Liver (tissue), 9 donors: ENCODE measurements around the gene IQCH. TPM values are rescaled to one million over a fixed set of nuclear protein-coding genes. Genes with fewer than 3 reads are reported as not detected.

Source experiments
- DNase-seq: peaks from one replicate; pipeline ENCODE4 v3.0.0-alpha.2; 2017; ENCODE audit warnings: low spot score
- H3K27ac ChIP-seq, 2 donors: one replicate each; pipeline ENCODE4 v1.7.0; 2013; ENCODE audit warnings: inconsistent platforms in 2 of 2, low read length in 2 of 2, control low read depth in 1 of 2, low read depth in 1 of 2, mild to moderate bottlenecking in 1 of 2
- H3K27me3 ChIP-seq, 4 donors: one replicate each; pipeline versions ENCODE4 v1.6.1 to v1.7.0; 2013; ENCODE audit warnings: low read length in 3 of 4, inconsistent platforms in 1 of 4, mild to moderate bottlenecking in 1 of 4, moderate library complexity in 1 of 4; ENCODE audit not compliant: control insufficient read depth in 4 of 4, insufficient read depth in 4 of 4
- H3K36me3 ChIP-seq, 4 donors: one replicate each; pipeline versions ENCODE4 v1.6.1 to v1.7.0; 2013; ENCODE audit warnings: low read length in 3 of 4, mild to moderate bottlenecking in 3 of 4, low read depth in 1 of 4, moderate library complexity in 1 of 4; ENCODE audit not compliant: control insufficient read depth in 4 of 4, insufficient read depth in 3 of 4
- H3K4me1 ChIP-seq, 4 donors: one replicate each; pipeline versions ENCODE4 v1.6.1 to v1.7.0; 2013; ENCODE audit warnings: low read length in 3 of 4, mild to moderate bottlenecking in 3 of 4, moderate library complexity in 1 of 4; ENCODE audit not compliant: control insufficient read depth in 4 of 4, insufficient read depth in 4 of 4
- H3K4me3 ChIP-seq, 3 donors: one replicate each; pipeline versions ENCODE4 v1.6.1 to v1.7.0; 2013; ENCODE audit warnings: low read length in 3 of 3, control low read depth in 1 of 3, low read depth in 1 of 3, mild to moderate bottlenecking in 1 of 3
- H3K9ac ChIP-seq, 2 donors: one replicate each; pipeline ENCODE4 v1.7.0; 2013; ENCODE audit warnings: low read length in 2 of 2, mild to moderate bottlenecking in 2 of 2, moderate library complexity in 2 of 2, control low read depth in 1 of 2, low read depth in 1 of 2
- H3K9me3 ChIP-seq, 4 donors: one replicate each; pipeline versions ENCODE4 v1.6.1 to v1.7.0; 2013; ENCODE audit warnings: low read length in 3 of 4; ENCODE audit not compliant: control insufficient read depth in 4 of 4
- EGR1 ChIP-seq, 2 donors: IDR thresholded peaks; 2 replicates each; pipeline ENCODE4 v1.6.1; 2016 to 2018; ENCODE audit warnings: antibody characterized with exemption in 2 of 2, low read depth in 2 of 2
- FOXA1 ChIP-seq: IDR thresholded peaks from 2 replicates; pipeline ENCODE4 v1.6.1; 2016; ENCODE audit warnings: antibody characterized with exemption
- FOXA2 ChIP-seq: IDR thresholded peaks from 2 replicates; pipeline ENCODE4 v1.6.1; 2016; ENCODE audit warnings: antibody characterized with exemption
- GABPA ChIP-seq, 2 donors: IDR thresholded peaks in 1 of 2; conservative IDR thresholded peaks in 1 of 2; 2 replicates each; pipeline ENCODE4 v1.6.1; 2016; ENCODE audit warnings: antibody characterized with exemption in 2 of 2, mild to moderate bottlenecking in 1 of 2, moderate library complexity in 1 of 2
- HNF4A ChIP-seq, 2 donors: conservative IDR thresholded peaks; 2 replicates each; pipeline ENCODE4 v1.6.1; 2016; ENCODE audit warnings: antibody characterized with exemption in 2 of 2, mild to moderate bottlenecking in 2 of 2
- HNF4G ChIP-seq: IDR thresholded peaks from 2 replicates; pipeline ENCODE4 v1.6.1; 2016; ENCODE audit warnings: antibody characterized with exemption
- JUND ChIP-seq, 2 donors: IDR thresholded peaks; 2 replicates each; pipeline ENCODE4 v1.6.1; 2016; ENCODE audit warnings: antibody characterized with exemption in 2 of 2
- NR2F2 ChIP-seq: IDR thresholded peaks from 2 replicates; pipeline ENCODE4 v1.6.1; 2016; ENCODE audit warnings: antibody characterized with exemption
- RAD21 ChIP-seq, 2 donors: IDR thresholded peaks; 2 replicates each; pipeline ENCODE4 v1.6.1; 2016; ENCODE audit warnings: antibody characterized with exemption in 2 of 2, mild to moderate bottlenecking in 2 of 2
- RXRA ChIP-seq, 2 donors: IDR thresholded peaks; 2 replicates each; pipeline ENCODE4 v1.6.1; 2017 to 2018; ENCODE audit warnings: antibody characterized with exemption in 2 of 2, mild to moderate bottlenecking in 1 of 2
- SP1 ChIP-seq: IDR thresholded peaks from 2 replicates; pipeline ENCODE4 v1.6.1; 2018; ENCODE audit warnings: antibody characterized with exemption, mild to moderate bottlenecking
- TAF1 ChIP-seq: conservative IDR thresholded peaks from 2 replicates; pipeline ENCODE4 v1.6.1; 2016; ENCODE audit warnings: antibody characterized with exemption, mild to moderate bottlenecking
- YY1 ChIP-seq: IDR thresholded peaks from 2 replicates; pipeline ENCODE4 v1.6.1; 2016; ENCODE audit warnings: antibody characterized with exemption, mild to moderate bottlenecking
- WGBS: extraction: QIAGEN DNeasy Blood & Tissue Kit; methylation state at CpG from one replicate; pipeline ENCODE4 v1.1.7; 2013; 5-methylcytosine and 5-hydroxymethylcytosine counted together
- polyA plus RNA-seq, 2 donors: library from polyadenylated mRNA; stranded (reverse) in 1 of 2; unstranded in 1 of 2; fragments of 200-250 nt in 1 of 2; fragments of >200 nt in 1 of 2; fragmentation: Nextera tagmentation in 1 of 2; extraction: Ambion mirVana in 1 of 2; gene quantifications; one replicate each; pipeline versions ENCODE4 v1.2.1 to v1.2.3, GENCODE V29; 2013 to 2015
- total RNA-seq, 2 donors: library from RNA; depleted of rRNA; stranded (reverse); fragments of >200 nt; gene quantifications; one replicate each; pipeline ENCODE4 v1.2.3, GENCODE V29; 2014
- TF ChIP-seq, protein P1 (sequence below): IDR thresholded peaks from 2 replicates; pipeline ENCODE4 v1.6.1; 2016; ENCODE audit warnings: antibody characterized with exemption, mild to moderate bottlenecking
- TF ChIP-seq, protein P2 (sequence below): IDR thresholded peaks from 2 replicates; pipeline ENCODE4 v1.6.1; 2016; ENCODE audit warnings: antibody characterized with exemption
- TF ChIP-seq, protein P3 (sequence below): fragments of 150-350 bp; IDR thresholded peaks from 2 replicates; pipeline ENCODE4 v1.5.1; 2017; ENCODE audit warnings: improper control_type of control experiment, low read depth, low read length; ENCODE audit not compliant: missing input control
- TF ChIP-seq, protein P4 (sequence below): IDR thresholded peaks from 2 replicates; pipeline ENCODE4 v1.6.1; 2016; ENCODE audit warnings: antibody characterized with exemption
- TF ChIP-seq, protein P5 (sequence below): IDR thresholded peaks from 2 replicates; pipeline ENCODE4 v1.6.1; 2016; ENCODE audit warnings: antibody characterized with exemption
- donor health status: healthy.
- donor health status: healthy.
- donor health status: healthy.
- donor health status: healthy.
- donor health status: healthy.

IQCH gene
- total and polyA plus RNA-seq, 4 donors, result 0.23 to 1.6 (median 0.86) TPM

DNA sequence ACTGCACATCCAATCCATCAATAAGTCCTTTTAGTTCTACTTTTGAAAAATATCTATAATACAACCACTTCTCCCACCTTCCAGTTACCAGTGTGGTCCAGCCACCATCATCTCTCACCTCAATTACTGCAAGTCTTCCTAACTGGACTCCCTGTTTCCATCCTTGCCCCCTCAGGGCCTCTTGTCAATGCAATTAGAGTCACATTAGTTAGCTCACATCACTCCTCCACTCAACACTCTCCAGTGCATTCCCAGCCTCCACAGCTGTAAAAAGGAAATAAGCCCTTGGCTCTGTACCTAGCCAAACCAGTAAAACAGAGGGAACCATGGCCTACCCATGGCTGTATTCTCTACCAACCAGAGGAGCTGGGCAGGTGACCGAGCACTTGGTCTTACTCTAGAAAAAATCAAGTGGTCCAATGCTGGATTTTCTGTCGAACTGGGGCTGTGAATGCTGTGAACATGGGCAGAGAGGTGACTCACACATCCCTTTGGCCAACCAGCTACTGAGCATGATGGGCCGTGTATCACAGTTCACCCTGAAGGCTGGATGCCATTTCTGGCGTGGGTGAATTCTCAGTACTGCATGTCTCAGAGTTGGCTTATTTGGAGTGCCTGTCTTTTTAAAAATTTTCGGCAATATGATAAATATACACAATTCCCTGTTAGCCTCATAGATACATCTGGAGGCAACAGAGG lies 203.9 kb downstream of the IQCH start:
- WGBS, result 93% methylated on average over 5 of the region's 5 CpGs
- Histone ChIP-seq H3K4me1 (peaks cover 0 to 11% (median 3%) of the 10 kb centered on the region in 4 donors), H3K4me3 (no peak overlapping the region), H3K36me3 (no peaks in the 10 kb centered on the region), H3K27me3 (no peaks in the 10 kb centered on the region), H3K9me3 (no peaks in the 10 kb centered on the region), H3K9ac (no peak overlapping the region), H3K27ac (no peak overlapping the region)
- no peak for DNase-seq
- no peak for TF ChIP-seq YY1
- no peak for TF ChIP-seq SP1

DNA sequence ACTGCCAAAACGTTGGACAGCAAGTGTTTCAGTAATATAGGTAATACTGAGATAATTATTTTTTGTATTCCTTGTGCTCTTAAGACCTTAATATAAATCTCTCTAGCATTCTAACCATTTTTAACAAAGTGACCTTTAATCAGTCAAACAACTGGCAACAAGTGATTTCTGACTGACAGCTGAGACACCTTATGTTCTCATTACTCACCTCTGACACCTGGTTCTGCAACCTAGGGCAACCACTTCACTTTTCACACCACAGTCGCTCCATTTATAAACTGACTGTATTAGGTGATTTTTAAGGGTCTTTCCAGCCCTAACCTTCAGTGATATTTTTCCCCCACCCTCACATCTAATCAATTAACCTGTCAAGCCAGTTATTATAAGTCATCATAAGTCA lies 205.9 kb downstream of the IQCH start:
- peaks cover 0 to 11% (median 3%) of the 10 kb centered on the region in 4 donors for H3K4me1 ChIP-seq
- no peak overlapping the region for H3K4me3 ChIP-seq
- TF ChIP-seq RXRA (IDR thresholded peaks at IDR 0.05) (no peak), NR2F2 (no peak), SP1 (no peak), JUND (IDR thresholded peaks at IDR 0.05) (no peak), FOXA1 (no peak), TAF1 (no peak), YY1 (no peak), RAD21 (IDR thresholded peaks at IDR 0.05) (no peak), HNF4A (conservative IDR thresholded peaks at IDR 0.05) (no peak), FOXA2 (no peak), EGR1 (IDR thresholded peaks at IDR 0.05; ENCODE audit: low read depth in 2 of 2) (no peak), GABPA (IDR thresholded peaks at IDR 0.05 in 1 of 2, conservative IDR thresholded peaks at IDR 0.05 in 1 of 2) (no peak), HNF4G (no peak)
- TF ChIP-seq, protein P1, sequence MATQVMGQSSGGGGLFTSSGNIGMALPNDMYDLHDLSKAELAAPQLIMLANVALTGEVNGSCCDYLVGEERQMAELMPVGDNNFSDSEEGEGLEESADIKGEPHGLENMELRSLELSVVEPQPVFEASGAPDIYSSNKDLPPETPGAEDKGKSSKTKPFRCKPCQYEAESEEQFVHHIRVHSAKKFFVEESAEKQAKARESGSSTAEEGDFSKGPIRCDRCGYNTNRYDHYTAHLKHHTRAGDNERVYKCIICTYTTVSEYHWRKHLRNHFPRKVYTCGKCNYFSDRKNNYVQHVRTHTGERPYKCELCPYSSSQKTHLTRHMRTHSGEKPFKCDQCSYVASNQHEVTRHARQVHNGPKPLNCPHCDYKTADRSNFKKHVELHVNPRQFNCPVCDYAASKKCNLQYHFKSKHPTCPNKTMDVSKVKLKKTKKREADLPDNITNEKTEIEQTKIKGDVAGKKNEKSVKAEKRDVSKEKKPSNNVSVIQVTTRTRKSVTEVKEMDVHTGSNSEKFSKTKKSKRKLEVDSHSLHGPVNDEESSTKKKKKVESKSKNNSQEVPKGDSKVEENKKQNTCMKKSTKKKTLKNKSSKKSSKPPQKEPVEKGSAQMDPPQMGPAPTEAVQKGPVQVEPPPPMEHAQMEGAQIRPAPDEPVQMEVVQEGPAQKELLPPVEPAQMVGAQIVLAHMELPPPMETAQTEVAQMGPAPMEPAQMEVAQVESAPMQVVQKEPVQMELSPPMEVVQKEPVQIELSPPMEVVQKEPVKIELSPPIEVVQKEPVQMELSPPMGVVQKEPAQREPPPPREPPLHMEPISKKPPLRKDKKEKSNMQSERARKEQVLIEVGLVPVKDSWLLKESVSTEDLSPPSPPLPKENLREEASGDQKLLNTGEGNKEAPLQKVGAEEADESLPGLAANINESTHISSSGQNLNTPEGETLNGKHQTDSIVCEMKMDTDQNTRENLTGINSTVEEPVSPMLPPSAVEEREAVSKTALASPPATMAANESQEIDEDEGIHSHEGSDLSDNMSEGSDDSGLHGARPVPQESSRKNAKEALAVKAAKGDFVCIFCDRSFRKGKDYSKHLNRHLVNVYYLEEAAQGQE, result no peak
- TF ChIP-seq, protein P2, sequence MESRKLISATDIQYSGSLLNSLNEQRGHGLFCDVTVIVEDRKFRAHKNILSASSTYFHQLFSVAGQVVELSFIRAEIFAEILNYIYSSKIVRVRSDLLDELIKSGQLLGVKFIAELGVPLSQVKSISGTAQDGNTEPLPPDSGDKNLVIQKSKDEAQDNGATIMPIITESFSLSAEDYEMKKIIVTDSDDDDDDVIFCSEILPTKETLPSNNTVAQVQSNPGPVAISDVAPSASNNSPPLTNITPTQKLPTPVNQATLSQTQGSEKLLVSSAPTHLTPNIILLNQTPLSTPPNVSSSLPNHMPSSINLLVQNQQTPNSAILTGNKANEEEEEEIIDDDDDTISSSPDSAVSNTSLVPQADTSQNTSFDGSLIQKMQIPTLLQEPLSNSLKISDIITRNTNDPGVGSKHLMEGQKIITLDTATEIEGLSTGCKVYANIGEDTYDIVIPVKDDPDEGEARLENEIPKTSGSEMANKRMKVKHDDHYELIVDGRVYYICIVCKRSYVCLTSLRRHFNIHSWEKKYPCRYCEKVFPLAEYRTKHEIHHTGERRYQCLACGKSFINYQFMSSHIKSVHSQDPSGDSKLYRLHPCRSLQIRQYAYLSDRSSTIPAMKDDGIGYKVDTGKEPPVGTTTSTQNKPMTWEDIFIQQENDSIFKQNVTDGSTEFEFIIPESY, result no peak
- TF ChIP-seq, protein P3, sequence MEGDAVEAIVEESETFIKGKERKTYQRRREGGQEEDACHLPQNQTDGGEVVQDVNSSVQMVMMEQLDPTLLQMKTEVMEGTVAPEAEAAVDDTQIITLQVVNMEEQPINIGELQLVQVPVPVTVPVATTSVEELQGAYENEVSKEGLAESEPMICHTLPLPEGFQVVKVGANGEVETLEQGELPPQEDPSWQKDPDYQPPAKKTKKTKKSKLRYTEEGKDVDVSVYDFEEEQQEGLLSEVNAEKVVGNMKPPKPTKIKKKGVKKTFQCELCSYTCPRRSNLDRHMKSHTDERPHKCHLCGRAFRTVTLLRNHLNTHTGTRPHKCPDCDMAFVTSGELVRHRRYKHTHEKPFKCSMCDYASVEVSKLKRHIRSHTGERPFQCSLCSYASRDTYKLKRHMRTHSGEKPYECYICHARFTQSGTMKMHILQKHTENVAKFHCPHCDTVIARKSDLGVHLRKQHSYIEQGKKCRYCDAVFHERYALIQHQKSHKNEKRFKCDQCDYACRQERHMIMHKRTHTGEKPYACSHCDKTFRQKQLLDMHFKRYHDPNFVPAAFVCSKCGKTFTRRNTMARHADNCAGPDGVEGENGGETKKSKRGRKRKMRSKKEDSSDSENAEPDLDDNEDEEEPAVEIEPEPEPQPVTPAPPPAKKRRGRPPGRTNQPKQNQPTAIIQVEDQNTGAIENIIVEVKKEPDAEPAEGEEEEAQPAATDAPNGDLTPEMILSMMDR, result no peak
- TF ChIP-seq, protein P4, sequence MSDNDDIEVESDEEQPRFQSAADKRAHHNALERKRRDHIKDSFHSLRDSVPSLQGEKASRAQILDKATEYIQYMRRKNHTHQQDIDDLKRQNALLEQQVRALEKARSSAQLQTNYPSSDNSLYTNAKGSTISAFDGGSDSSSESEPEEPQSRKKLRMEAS, result no peak
- TF ChIP-seq, protein P5, sequence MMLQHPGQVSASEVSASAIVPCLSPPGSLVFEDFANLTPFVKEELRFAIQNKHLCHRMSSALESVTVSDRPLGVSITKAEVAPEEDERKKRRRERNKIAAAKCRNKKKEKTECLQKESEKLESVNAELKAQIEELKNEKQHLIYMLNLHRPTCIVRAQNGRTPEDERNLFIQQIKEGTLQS, result no peak
- no peak overlapping the region for H3K27ac ChIP-seq
- no peak for DNase-seq
- H3K36me3 ChIP-seq, result no peaks in the 10 kb centered on the region
- 76% methylated on average over 2 of the region's 2 CpGs for WGBS
- no peaks in the 10 kb centered on the region for H3K27me3 ChIP-seq
- no peaks in the 10 kb centered on the region for H3K9me3 ChIP-seq
- no peak overlapping the region for H3K9ac ChIP-seq
